HG02884 (cell line): ENCODE measurements around the gene CEP120.
A peak's percentile ranks its signal among the peaks of the same experiment; 100 is the strongest.
"Not testable (repeated sequence)": the region's sequence is repeated elsewhere in the genome, so short reads cannot be mapped to it uniquely, and the experiment has no call there.

ENCODE experiments used
- ATAC-seq: cut with Tn5 transposase; IDR thresholded peaks from one replicate; pipeline ENCODE4 v1.9.1; 2021; ENCODE audit warnings: mild to moderate bottlenecking, moderate library complexity; ENCODE audit not compliant: unreplicated experiment

Gene CEP120

GRCh38 chr5:123423278-123424149 is at the start of gene CEP120:
Gene CEP120 (minus strand): TSS chr5:123423403. CDS start chr5:123422998, 405 bp downstream.
- peak; percentile 98 for ATAC-seq

- no peak for ATAC-seq
Measured at GRCh38 chr5:123472150-123472924, 49.1 kb upstream of the CEP120 start.

GRCh38 chr5:123471385-123471784 is 48.2 kb upstream of the CEP120 start:
- ATAC-seq: no peak

GRCh38 chr5:123466839-123467238 is 43.6 kb upstream of the CEP120 start:
- not testable (repeated sequence) for ATAC-seq

GRCh38 chr5:123460296-123460729 is 37.1 kb upstream of the CEP120 start:
- ATAC-seq: no peak

GRCh38 chr5:123458994-123459393 is 35.8 kb upstream of the CEP120 start:
- not testable (repeated sequence) for ATAC-seq

- no peak for ATAC-seq
Measured at GRCh38 chr5:123456242-123456641, 33.0 kb upstream of the CEP120 start.

GRCh38 chr5:123455640-123456039 is 32.4 kb upstream of the CEP120 start:
- ATAC-seq: peak; percentile 80

- no peak for ATAC-seq
Measured at GRCh38 chr5:123455095-123455494, 31.9 kb upstream of the CEP120 start.

- no peak for ATAC-seq
Measured at GRCh38 chr5:123454259-123454911, 31.2 kb upstream of the CEP120 start.

GRCh38 chr5:123452401-123452800 is 29.2 kb upstream of the CEP120 start:
- ATAC-seq: no peak

GRCh38 chr5:123451047-123451446 is 27.8 kb upstream of the CEP120 start:
- no peak for ATAC-seq

GRCh38 chr5:123450640-123451039 is 27.4 kb upstream of the CEP120 start:
- ATAC-seq: no peak

- ATAC-seq: no peak
Measured at GRCh38 chr5:123450114-123450513, 26.9 kb upstream of the CEP120 start.

- no peak for ATAC-seq
Measured at GRCh38 chr5:123449424-123449974, 26.3 kb upstream of the CEP120 start.

- no peak for ATAC-seq
Measured at GRCh38 chr5:123448743-123449142, 25.5 kb upstream of the CEP120 start.

- peak; percentile 82 for ATAC-seq
Measured at GRCh38 chr5:123448017-123448617, 24.9 kb upstream of the CEP120 start.

- no peak for ATAC-seq
Measured at GRCh38 chr5:123444016-123444415, 20.8 kb upstream of the CEP120 start.

GRCh38 chr5:123441408-123441807 is 18.2 kb upstream of the CEP120 start:
- peak; percentile 77 for ATAC-seq

GRCh38 chr5:123440456-123441181 is 17.4 kb upstream of the CEP120 start:
- ATAC-seq: no peak
